H1 (cell line): Measurements from ENCODE around the gene POLA1. TPM values are rescaled to one million over a fixed set of nuclear protein-coding genes. Genes with fewer than 3 reads are reported as not detected.

Experiments used
- CTCF ChIA-PET: fragments of 300-600 bp; sonication (Branson Sonifier 250); formaldehyde crosslinking; loops from one replicate; lab custom pipeline; 2021; ENCODE audit not compliant: partially characterized antibody; lab: Charles Lee
- POLR2A ChIA-PET: fragments of 300-600 bp; sonication (Branson Sonifier 250); formaldehyde crosslinking; loops from one replicate; lab custom pipeline; 2021; ENCODE audit warnings: inconsistent platforms; ENCODE audit not compliant: partially characterized antibody; lab: Charles Lee
- DNase-seq, 2 experiments: peaks; one replicate each; pipeline versions ENCODE4 v3.0.0 to v3.0.0-alpha.2; 2010 to 2022; ENCODE audit warnings: low spot score in 2 of 2, low read depth in 1 of 2, mixed read lengths in 1 of 2
- FAIRE-seq: peaks from 2 replicates; lab custom pipeline; 2011; peaks lifted over from hg19 to GRCh38; lab: Jason Lieb, UNC
- H2AFZ ChIP-seq: 2 replicates; pipeline ENCODE4 v1.8.1; 2012; ENCODE audit warnings: low read length, inconsistent platforms
- H2AK5ac ChIP-seq: 2 replicates; pipeline ENCODE4 v1.6.1; 2013; ENCODE audit warnings: low read depth, low read length
- H2BK120ac ChIP-seq: replicated peaks from 2 replicates; pipeline ENCODE3; 2013; ENCODE audit warnings: low read depth, low read length, inconsistent platforms
- H2BK12ac ChIP-seq: 2 replicates; pipeline ENCODE4 v1.6.1; 2013; ENCODE audit warnings: low read depth, low read length
- H2BK15ac ChIP-seq: 2 replicates; pipeline ENCODE4 v1.6.1; 2013; ENCODE audit warnings: low read length
- H2BK20ac ChIP-seq: 2 replicates; pipeline ENCODE4 v1.6.1; 2013; ENCODE audit warnings: low read length
- H2BK5ac ChIP-seq: 2 replicates; pipeline ENCODE4 v1.6.1; 2013; ENCODE audit warnings: low read depth, low read length
- H3K14ac ChIP-seq: 2 replicates; pipeline ENCODE4 v1.6.1; 2013; ENCODE audit warnings: inconsistent platforms; ENCODE audit not compliant: insufficient read length
- H3K18ac ChIP-seq: 2 replicates; pipeline ENCODE4 v1.6.1; 2013; ENCODE audit warnings: low read length; ENCODE audit errors: extremely low read depth
- H3K23ac ChIP-seq: 2 replicates; pipeline ENCODE4 v1.6.1; 2013; ENCODE audit warnings: inconsistent platforms; ENCODE audit not compliant: insufficient read length
- H3K23me2 ChIP-seq: 2 replicates; pipeline ENCODE4 v1.6.1; 2013; ENCODE audit warnings: low read depth, low read length
- H3K27ac ChIP-seq: 2 replicates; pipeline ENCODE4 v1.6.1; 2011; ENCODE audit warnings: low read depth, low read length, inconsistent platforms
- H3K27me3 ChIP-seq, 4 experiments: replicated peaks in 1 of 4; 1 replicate in 1 of 4; 2 replicates in 3 of 4; pipeline versions ENCODE4 v1.6.1 to v1.8.1; 2011 to 2013; ENCODE audit warnings: low read length in 3 of 4, mild to moderate bottlenecking in 3 of 4, inconsistent platforms in 2 of 4, mixed read lengths in 2 of 4, moderate library complexity in 1 of 4; ENCODE audit not compliant: control insufficient read depth in 3 of 4, insufficient read depth in 3 of 4; ENCODE audit errors: extremely low read depth in 1 of 4
- H3K36me3 ChIP-seq, 4 experiments: 2 replicates each; pipeline versions ENCODE4 v1.6.1 to v1.8.1; 2011 to 2013; ENCODE audit warnings: mild to moderate bottlenecking in 4 of 4, low read length in 3 of 4, moderate library complexity in 2 of 4, control low read depth in 1 of 4, inconsistent platforms in 1 of 4; ENCODE audit not compliant: insufficient read depth in 4 of 4, control insufficient read depth in 2 of 4
- H3K4ac ChIP-seq: replicated peaks from 2 replicates; pipeline ENCODE3; 2013; ENCODE audit warnings: low read length, low read depth, mixed read lengths, inconsistent platforms; ENCODE audit not compliant: insufficient read length
- H3K4me1 ChIP-seq, 4 experiments: replicated peaks in 1 of 4; 1 replicate in 1 of 4; 2 replicates in 3 of 4; pipeline versions ENCODE4 v1.6.1 to v1.8.1; 2011 to 2013; ENCODE audit warnings: low read length in 3 of 4, inconsistent platforms in 2 of 4, mixed read lengths in 1 of 4; ENCODE audit not compliant: insufficient read depth in 4 of 4, control insufficient read depth in 3 of 4
- H3K4me2 ChIP-seq, 2 experiments: 2 replicates each; pipeline versions ENCODE4 v1.6.1 to v1.8.1; 2011 to 2013; ENCODE audit warnings: low read depth in 2 of 2, low read length in 2 of 2, control low read depth in 1 of 2, inconsistent platforms in 1 of 2, mild to moderate bottlenecking in 1 of 2; ENCODE audit not compliant: insufficient read depth in 1 of 2
- H3K4me3 ChIP-seq, 4 experiments: fragments of 200-600, 300-600 bp in 1 of 4; sonication (generic), shearing (Covaris generic), sonication (Bioruptor Twin) in 1 of 4; 2 replicates each; pipeline versions ENCODE4 v1.5.1 to v1.8.1; 2011 to 2016; ENCODE audit warnings: low read length in 4 of 4, low read depth in 3 of 4, control low read depth in 2 of 4, inconsistent platforms in 2 of 4, mild to moderate bottlenecking in 2 of 4, mixed read lengths in 1 of 4, moderate library complexity in 1 of 4; ENCODE audit not compliant: insufficient read depth in 2 of 4; ENCODE audit errors: extremely low read depth in 1 of 4
- H3K56ac ChIP-seq: replicated peaks from 2 replicates; pipeline ENCODE3; 2013; ENCODE audit warnings: low read depth, mild to moderate bottlenecking, mixed read lengths, low read length, inconsistent platforms; ENCODE audit not compliant: insufficient read length
- H3K79me1 ChIP-seq: 2 replicates; pipeline ENCODE4 v1.6.1; 2013; ENCODE audit warnings: low read depth, low read length, control low read depth
- H3K79me2 ChIP-seq, 2 experiments: 2 replicates each; pipeline versions ENCODE4 v1.6.1 to v1.8.1; 2012 to 2013; ENCODE audit warnings: low read length in 2 of 2, mild to moderate bottlenecking in 2 of 2, inconsistent platforms in 1 of 2; ENCODE audit not compliant: insufficient read depth in 2 of 2, control insufficient read depth in 1 of 2
- H3K9ac ChIP-seq, 4 experiments: replicated peaks in 1 of 4; 1 replicate in 1 of 4; 2 replicates in 3 of 4; pipeline versions ENCODE4 v1.6.1 to v1.8.1; 2011 to 2013; ENCODE audit warnings: low read depth in 3 of 4, low read length in 3 of 4, control low read depth in 2 of 4, mild to moderate bottlenecking in 2 of 4, moderate library complexity in 2 of 4, inconsistent platforms in 1 of 4; ENCODE audit errors: extremely low read depth in 1 of 4
- H3K9me3 ChIP-seq, 2 experiments: 2 replicates each; pipeline versions ENCODE4 v1.6.1 to v1.8.1; 2012 to 2013; ENCODE audit warnings: mild to moderate bottlenecking in 2 of 2, moderate library complexity in 2 of 2, control low read depth in 1 of 2, inconsistent platforms in 1 of 2, low read depth in 1 of 2, low read length in 1 of 2, mixed read lengths in 1 of 2; ENCODE audit not compliant: insufficient read depth in 2 of 2
- H4K20me1 ChIP-seq, 2 experiments: replicated peaks in 1 of 2; 2 replicates each; pipeline versions ENCODE3 to v1.8.1; 2011 to 2013; ENCODE audit warnings: inconsistent platforms in 2 of 2, low read length in 2 of 2, mild to moderate bottlenecking in 1 of 2; ENCODE audit not compliant: insufficient read depth in 2 of 2, control insufficient read depth in 1 of 2
- H4K5ac ChIP-seq: 2 replicates; pipeline ENCODE4 v1.6.1; 2013; ENCODE audit warnings: low read length, low read depth, mixed read lengths, inconsistent platforms; ENCODE audit not compliant: insufficient read length
- H4K8ac ChIP-seq: 2 replicates; pipeline ENCODE4 v1.8.0; 2013; ENCODE audit warnings: mild to moderate bottlenecking, moderate library complexity, low read length, inconsistent platforms; ENCODE audit not compliant: insufficient read depth; ENCODE audit errors: extremely low read depth
- H4K91ac ChIP-seq: replicated peaks from 2 replicates; pipeline ENCODE3; 2013; ENCODE audit warnings: low read length, mixed read lengths, inconsistent platforms; ENCODE audit not compliant: insufficient read length
- HDAC6 ChIP-seq: IDR thresholded peaks from one replicate; pipeline ENCODE4 v1.7.1; 2012; ENCODE audit warnings: low read depth, mild to moderate bottlenecking, inconsistent platforms, low read length, moderate library complexity
- WGBS, 2 experiments: shearing (Covaris generic) in 1 of 2; methylation state at CpG; one replicate each; pipeline versions ENCODE4 v1.1.6 to v1.1.7; 2013 to 2015; ENCODE audit warnings: low lambda C conversion rate in 2 of 2, mixed read lengths in 2 of 2, inconsistent platforms in 1 of 2, low coverage in 1 of 2, missing lambda C conversion rate in 1 of 2; ENCODE audit not compliant: insufficient replicate concordance in 2 of 2, insufficient coverage in 1 of 2, insufficient read length in 1 of 2; ENCODE audit errors: extremely low coverage in 1 of 2, missing lambda C conversion rate in 1 of 2; 5-methylcytosine and 5-hydroxymethylcytosine counted together
- polyA plus RNA-seq, 7 experiments: library from polyadenylated mRNA; depleted of rRNA in 3 of 7; stranded (reverse) in 5 of 7; unstranded in 2 of 7; fragments of >200 nt in 5 of 7; fragments of 200-250 nt in 2 of 7; gene quantifications; 1 replicate in 5 of 7; 2 replicates in 1 of 7; 4 replicates in 1 of 7; pipeline versions ENCODE4 v1.2.1 to v1.2.3, GENCODE V29; 2011 to 2013; ENCODE audit warnings: missing spikeins in 2 of 7, mixed read lengths in 2 of 7
- total RNA-seq: library from RNA; stranded (reverse); fragmentation: NEBNext Ultra II Directional; extraction: Animal tissue kit (Norgen Biotek cat#: 25700); gene quantifications from 2 replicates; pipeline ENCODE4 v1.2.1, GENCODE V29; 2021

POLA1 gene
- total and polyA plus RNA-seq, 2 of the 8 experiments (the other 6 are each of a cell fraction or from before 2014, with no cell fraction given): 5.6 to 34.9 TPM

DNA sequence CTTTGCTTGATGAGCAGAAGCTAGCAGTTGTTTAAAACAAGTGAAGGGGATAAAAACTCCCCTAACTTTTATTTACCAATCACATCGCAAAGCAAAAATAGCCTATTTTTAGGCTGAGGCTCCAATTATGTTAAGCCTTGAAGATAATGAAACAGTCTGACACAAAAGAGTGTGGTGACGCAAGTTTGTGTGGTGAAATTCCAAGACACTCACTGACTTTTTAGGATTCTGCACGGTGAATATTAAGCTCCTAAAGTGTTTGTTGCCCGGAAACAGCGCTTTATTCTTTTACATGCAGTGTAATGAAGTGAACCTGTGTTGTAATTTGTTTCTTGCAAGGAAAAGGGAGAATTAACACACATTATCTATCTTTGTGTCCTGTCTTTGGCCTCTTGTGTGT lies 74.8 kb downstream of the POLA1 start:
- no peak for FAIRE-seq

More for the DNA sequence above, 74.8 kb downstream of the POLA1 start:
- Histone ChIP-seq H3K4me2 (no peak overlapping the region), H2BK120ac (no peak overlapping the region), H4K5ac (no peak overlapping the region), H3K79me2 (no peaks in the 10 kb centered on the region), H3K27ac (no peak overlapping the region), H4K20me1 (no peaks in the 10 kb centered on the region), H3K4me1 (no peaks in the 10 kb centered on the region), H2BK20ac (no peak overlapping the region), H3K9me3 (no peaks in the 10 kb centered on the region), H2BK12ac (no peak overlapping the region), H3K23ac (no peak overlapping the region), H3K4ac (no peak overlapping the region), H3K36me3 (peaks cover 0 to 27% (median 0%) of the 10 kb centered on the region in 4 experiments; a peak in 4 of 8 replicates), H4K8ac (no peak overlapping the region), H3K79me1 (no peaks in the 10 kb centered on the region), H3K27me3 (no peaks in the 10 kb centered on the region), H2BK5ac (no peak overlapping the region), H2BK15ac (no peak overlapping the region), H3K9ac (no peak overlapping the region), H3K18ac (no peak overlapping the region), H4K91ac (no peak overlapping the region), H3K14ac (no peak overlapping the region), H2AK5ac (no peak overlapping the region), H2AFZ (no peak overlapping the region), H3K23me2 (no peaks in the 10 kb centered on the region), H3K4me3 (no peak overlapping the region), H3K56ac (no peak overlapping the region)
- CTCF ChIA-PET: interaction anchor here (2.9 kb wide), 1 partner anchor 16 kb away, joined by 15 read pairs; no protein-coding TSS in a partner anchor
- no peak for TF ChIP-seq HDAC6
- POLR2A ChIA-PET: no interaction called here
- WGBS, 2 experiments: 92% methylated on average over 5 of the region's 5 CpGs; no CpG with 5 or more reads in 1 of the 2 experiments
- DNase-seq: no peak
